HepG2 (cell line): ENCODE results near the gene IFRD1. TPM values are rescaled to one million over a fixed set of nuclear protein-coding genes. Genes with fewer than 3 reads are reported as not detected.

Experiments
- ATAC-seq: fragments of 200-7000 bp; cut with Tn5 transposase; 3 replicates; pipeline ENCODE4 v1.9.1; 2020; ENCODE audit warnings: mild to moderate bottlenecking, moderate library complexity
- BruUV-seq: library from RNA; stranded (reverse); fragments of 400-500 nt; replicated peaks from 2 replicates; lab custom pipeline; 2021; lab: Mats Ljungman, UMichigan
- CTCF ChIA-PET: fragments of 300-600 bp; formaldehyde crosslinking; extraction: SDS; loops from one replicate; lab custom pipeline; 2021; ENCODE audit warnings: low total read pairs, inconsistent platforms, low intra/inter-chr PET ratio; lab: Yijun Ruan, JAX
- POLR2A ChIA-PET: fragments of 350-600 bp; sonication (Branson Sonifier 250); formaldehyde crosslinking; loops from one replicate; lab custom pipeline; 2020; ENCODE audit warnings: antibody characterized with exemption, inconsistent platforms; lab: Yijun Ruan, JAX
- DNase-seq: peaks from one replicate; pipeline ENCODE4 v3.0.0-alpha.2; 2015; ENCODE audit warnings: low spot score
- FAIRE-seq: peaks from 3 replicates; lab custom pipeline; 2011; peaks lifted over from hg19 to GRCh38; lab: Jason Lieb, UNC
- H2AFZ ChIP-seq: one replicate; pipeline ENCODE4 v1.6.1; 2011; ENCODE audit warnings: low read length, inconsistent platforms
- H3K27ac ChIP-seq: fragments of 300-600 bp; 3 replicates; pipeline ENCODE4 v1.8.0; 2011; ENCODE audit warnings: mixed run types, mild to moderate bottlenecking, mixed read lengths, low read length, inconsistent platforms; ENCODE audit not compliant: insufficient read depth; ENCODE audit errors: extremely low read length
- H3K27me3 ChIP-seq, 2 experiments: fragments of 200-600 bp in 1 of 2; 2 replicates in 1 of 2; 3 replicates in 1 of 2; pipeline versions ENCODE4 v1.6.0 to v1.8.0; 2011; ENCODE audit warnings: low read length in 2 of 2, mild to moderate bottlenecking in 2 of 2, moderate library complexity in 2 of 2, inconsistent platforms in 1 of 2; ENCODE audit not compliant: insufficient read depth in 2 of 2, control insufficient read depth in 1 of 2
- H3K36me3 ChIP-seq, 2 experiments: fragments of 200-600 bp in 1 of 2; replicated peaks in 1 of 2; 2 replicates in 1 of 2; 3 replicates in 1 of 2; pipeline versions ENCODE4 v1.5.1 to v1.8.0; 2011; ENCODE audit warnings: low read length in 2 of 2, inconsistent platforms in 1 of 2; ENCODE audit not compliant: insufficient read depth in 2 of 2, control insufficient read depth in 1 of 2
- H3K4me1 ChIP-seq: 2 replicates; pipeline ENCODE4 v1.5.1; 2012; ENCODE audit warnings: low read length, inconsistent platforms; ENCODE audit not compliant: insufficient read depth
- H3K4me2 ChIP-seq: 2 replicates; pipeline ENCODE4 v1.6.0; 2011; ENCODE audit warnings: low read depth, low read length, inconsistent platforms
- H3K4me3 ChIP-seq, 3 experiments: fragments of 200-600 bp in 1 of 3; sonication (generic), shearing (Covaris generic) in 1 of 3; replicated peaks in 1 of 3; 2 replicates each; pipeline ENCODE4 v1.5.1; 2011 to 2016; ENCODE audit warnings: low read length in 3 of 3, inconsistent platforms in 2 of 3, low read depth in 2 of 3, mild to moderate bottlenecking in 2 of 3, control low read depth in 1 of 3, mixed read lengths in 1 of 3; ENCODE audit not compliant: insufficient read depth in 1 of 3
- H3K79me2 ChIP-seq: one replicate; pipeline ENCODE4 v1.6.1; 2011; ENCODE audit warnings: low read length, inconsistent platforms; ENCODE audit not compliant: insufficient read depth
- H3K9ac ChIP-seq: 2 replicates; pipeline ENCODE4 v1.6.0; 2011; ENCODE audit warnings: mild to moderate bottlenecking, low read depth, low read length, inconsistent platforms; ENCODE audit not compliant: insufficient read depth
- H3K9me3 ChIP-seq: 2 replicates; pipeline ENCODE4 v1.5.1; 2012; ENCODE audit warnings: mild to moderate bottlenecking, low read length
- H4K20me1 ChIP-seq: 2 replicates; pipeline ENCODE4 v1.6.0; 2011; ENCODE audit warnings: inconsistent platforms, mild to moderate bottlenecking, low read length, moderate library complexity; ENCODE audit not compliant: insufficient read depth
- BORCS8-MEF2B ChIP-seq: sonication (generic); formaldehyde crosslinking; IDR thresholded peaks from 2 replicates; pipeline ENCODE4 v1.8.0; 2022; ENCODE audit warnings: mild to moderate bottlenecking, missing genetic modification reagents
- ZMYM4 ChIP-seq: sonication (generic); formaldehyde crosslinking; IDR thresholded peaks from 2 replicates; pipeline ENCODE4 v1.8.1; 2023; ENCODE audit warnings: mild to moderate bottlenecking, missing genetic modification reagents
- ZNF263 ChIP-seq: sonication (generic); formaldehyde crosslinking; IDR thresholded peaks from 2 replicates; pipeline ENCODE4 v1.4.0; 2020; ENCODE audit warnings: missing genetic modification reagents
- ZNF556 ChIP-seq: sonication (generic); formaldehyde crosslinking; IDR thresholded peaks from 2 replicates; pipeline ENCODE4 v1.4.0; 2020; ENCODE audit warnings: mild to moderate bottlenecking, missing genetic modification reagents, borderline replicate concordance
- ZNF761 ChIP-seq: sonication (generic); formaldehyde crosslinking; conservative IDR thresholded peaks from 2 replicates; pipeline ENCODE4 v1.4.0; 2020; ENCODE audit warnings: mild to moderate bottlenecking, missing genetic modification reagents
- ZSCAN29 ChIP-seq: sonication (generic); formaldehyde crosslinking; conservative IDR thresholded peaks from 2 replicates; pipeline ENCODE4 v1.4.0; 2020; ENCODE audit warnings: mild to moderate bottlenecking, missing genetic modification reagents
- WGBS: methylation state at CpG from one replicate; pipeline ENCODE4 v1.1.6; 2017; ENCODE audit warnings: low lambda C conversion rate; 5-methylcytosine and 5-hydroxymethylcytosine counted together
- in situ Hi-C: cut with HindIII; loops from 2 replicates; pipeline ENCODE4 v1.10.0; 2017; ENCODE audit warnings: low pct_unique_long_range_greater_than_20kb; ENCODE audit not compliant: extremely low pct_ligation_motif_present
- intact Hi-C: fragments of 100-400 bp; cut with micrococcal nuclease; formaldehyde crosslinking; loops from one replicate; pipeline ENCODE4 v1.10.0; 2022; ENCODE audit not compliant: unreplicated experiment
- polyA plus RNA-seq, 8 experiments: library from polyadenylated mRNA; depleted of rRNA in 3 of 8; stranded (reverse) in 7 of 8; unstranded in 1 of 8; fragments of >200 nt; fragmentation: Illumina TruSeq in 4 of 8; extraction: Trizol in 4 of 8; gene quantifications; 2 replicates each; pipeline versions ENCODE4 v1.2.1 to v1.2.3, GENCODE V29; 2011 to 2016; ENCODE audit warnings: low read depth in 4 of 8, missing spikeins in 1 of 8, mixed read lengths in 1 of 8; ENCODE audit not compliant: insufficient read depth in 1 of 8
- total RNA-seq, 5 experiments: library from RNA; depleted of rRNA; stranded (reverse); fragments of >200 nt; fragmentation: Illumina TruSeq; extraction: Trizol; gene quantifications; 2 replicates each; pipeline ENCODE4 v1.2.3, GENCODE V29; 2016; ENCODE audit warnings: low read depth in 1 of 5
- TF ChIP-seq, protein P1 (sequence below): sonication (generic); formaldehyde crosslinking; IDR thresholded peaks from 2 replicates; pipeline ENCODE4 v1.5.0; 2020; ENCODE audit warnings: mild to moderate bottlenecking, missing genetic modification reagents, borderline replicate concordance
- TF ChIP-seq, protein P2 (sequence below): IDR thresholded peaks from 2 replicates; pipeline ENCODE4 v1.6.1; 2016; ENCODE audit warnings: missing compliant biosample characterization, missing genetic modification reagents, borderline replicate concordance

The IFRD1 gene
- total and polyA plus RNA-seq, 2 of the 13 experiments (the other 11 are each of a cell fraction or from before 2014, with no cell fraction given), result 50.9 to 55.5 TPM

- no peak overlapping the region for H3K9ac ChIP-seq
- no peaks in the 10 kb centered on the region for H3K36me3 ChIP-seq
- no peaks in the 10 kb centered on the region for H4K20me1 ChIP-seq
- DNase-seq (no peak), ATAC-seq (no peak), FAIRE-seq (no peak)
- no peak overlapping the region for H2AFZ ChIP-seq
- POLR2A ChIA-PET, result no interaction called here
- no peak overlapping the region for H3K4me2 ChIP-seq
- in situ Hi-C loops, result no loop called here
- H3K4me3 ChIP-seq, result no peak overlapping the region
- intact Hi-C loops, result loop anchor here (5.0 to 10.0 kb wide), 3 partner anchors 81 to 559 kb away; partner anchors contain the start of genes DOCK4 and ZNF277
- peaks cover 32% of the 10 kb centered on the region for H3K4me1 ChIP-seq
- no peaks in the 10 kb centered on the region for H3K9me3 ChIP-seq
- no TSS peak for BruUV-seq
- H3K27me3 ChIP-seq, result no peaks in the 10 kb centered on the region
- H3K79me2 ChIP-seq, result no peaks in the 10 kb centered on the region
- no peak overlapping the region for H3K27ac ChIP-seq
- 46% methylated on average over 4 of the region's 4 CpGs for WGBS
- TF ChIP-seq ZNF556 (CRISPR knock-in tag), result no peak
- TF ChIP-seq ZSCAN29, result no peak
- TF ChIP-seq BORCS8-MEF2B (CRISPR knock-in tag), result no peak
- TF ChIP-seq, protein P1, sequence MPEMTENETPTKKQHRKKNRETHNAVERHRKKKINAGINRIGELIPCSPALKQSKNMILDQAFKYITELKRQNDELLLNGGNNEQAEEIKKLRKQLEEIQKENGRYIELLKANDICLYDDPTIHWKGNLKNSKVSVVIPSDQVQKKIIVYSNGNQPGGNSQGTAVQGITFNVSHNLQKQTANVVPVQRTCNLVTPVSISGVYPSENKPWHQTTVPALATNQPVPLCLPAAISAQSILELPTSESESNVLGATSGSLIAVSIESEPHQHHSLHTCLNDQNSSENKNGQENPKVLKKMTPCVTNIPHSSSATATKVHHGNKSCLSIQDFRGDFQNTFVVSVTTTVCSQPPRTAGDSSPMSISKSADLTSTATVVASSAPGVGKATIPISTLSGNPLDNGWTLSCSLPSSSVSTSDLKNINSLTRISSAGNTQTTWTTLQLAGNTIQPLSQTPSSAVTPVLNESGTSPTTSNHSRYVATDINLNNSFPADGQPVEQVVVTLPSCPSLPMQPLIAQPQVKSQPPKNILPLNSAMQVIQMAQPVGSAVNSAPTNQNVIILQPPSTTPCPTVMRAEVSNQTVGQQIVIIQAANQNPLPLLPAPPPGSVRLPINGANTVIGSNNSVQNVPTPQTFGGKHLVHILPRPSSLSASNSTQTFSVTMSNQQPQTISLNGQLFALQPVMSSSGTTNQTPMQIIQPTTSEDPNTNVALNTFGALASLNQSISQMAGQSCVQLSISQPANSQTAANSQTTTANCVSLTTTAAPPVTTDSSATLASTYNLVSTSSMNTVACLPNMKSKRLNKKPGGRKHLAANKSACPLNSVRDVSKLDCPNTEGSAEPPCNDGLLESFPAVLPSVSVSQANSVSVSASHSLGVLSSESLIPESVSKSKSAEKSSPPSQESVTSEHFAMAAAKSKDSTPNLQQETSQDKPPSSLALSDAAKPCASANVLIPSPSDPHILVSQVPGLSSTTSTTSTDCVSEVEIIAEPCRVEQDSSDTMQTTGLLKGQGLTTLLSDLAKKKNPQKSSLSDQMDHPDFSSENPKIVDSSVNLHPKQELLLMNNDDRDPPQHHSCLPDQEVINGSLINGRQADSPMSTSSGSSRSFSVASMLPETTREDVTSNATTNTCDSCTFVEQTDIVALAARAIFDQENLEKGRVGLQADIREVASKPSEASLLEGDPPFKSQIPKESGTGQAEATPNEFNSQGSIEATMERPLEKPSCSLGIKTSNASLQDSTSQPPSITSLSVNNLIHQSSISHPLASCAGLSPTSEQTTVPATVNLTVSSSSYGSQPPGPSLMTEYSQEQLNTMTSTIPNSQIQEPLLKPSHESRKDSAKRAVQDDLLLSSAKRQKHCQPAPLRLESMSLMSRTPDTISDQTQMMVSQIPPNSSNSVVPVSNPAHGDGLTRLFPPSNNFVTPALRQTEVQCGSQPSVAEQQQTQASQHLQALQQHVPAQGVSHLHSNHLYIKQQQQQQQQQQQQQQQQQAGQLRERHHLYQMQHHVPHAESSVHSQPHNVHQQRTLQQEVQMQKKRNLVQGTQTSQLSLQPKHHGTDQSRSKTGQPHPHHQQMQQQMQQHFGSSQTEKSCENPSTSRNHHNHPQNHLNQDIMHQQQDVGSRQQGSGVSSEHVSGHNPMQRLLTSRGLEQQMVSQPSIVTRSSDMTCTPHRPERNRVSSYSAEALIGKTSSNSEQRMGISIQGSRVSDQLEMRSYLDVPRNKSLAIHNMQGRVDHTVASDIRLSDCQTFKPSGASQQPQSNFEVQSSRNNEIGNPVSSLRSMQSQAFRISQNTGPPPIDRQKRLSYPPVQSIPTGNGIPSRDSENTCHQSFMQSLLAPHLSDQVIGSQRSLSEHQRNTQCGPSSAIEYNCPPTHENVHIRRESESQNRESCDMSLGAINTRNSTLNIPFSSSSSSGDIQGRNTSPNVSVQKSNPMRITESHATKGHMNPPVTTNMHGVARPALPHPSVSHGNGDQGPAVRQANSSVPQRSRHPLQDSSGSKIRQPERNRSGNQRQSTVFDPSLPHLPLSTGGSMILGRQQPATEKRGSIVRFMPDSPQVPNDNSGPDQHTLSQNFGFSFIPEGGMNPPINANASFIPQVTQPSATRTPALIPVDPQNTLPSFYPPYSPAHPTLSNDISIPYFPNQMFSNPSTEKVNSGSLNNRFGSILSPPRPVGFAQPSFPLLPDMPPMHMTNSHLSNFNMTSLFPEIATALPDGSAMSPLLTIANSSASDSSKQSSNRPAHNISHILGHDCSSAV, result no peak
- TF ChIP-seq ZNF263 (CRISPR knock-in tag), result no peak
- TF ChIP-seq, protein P2, sequence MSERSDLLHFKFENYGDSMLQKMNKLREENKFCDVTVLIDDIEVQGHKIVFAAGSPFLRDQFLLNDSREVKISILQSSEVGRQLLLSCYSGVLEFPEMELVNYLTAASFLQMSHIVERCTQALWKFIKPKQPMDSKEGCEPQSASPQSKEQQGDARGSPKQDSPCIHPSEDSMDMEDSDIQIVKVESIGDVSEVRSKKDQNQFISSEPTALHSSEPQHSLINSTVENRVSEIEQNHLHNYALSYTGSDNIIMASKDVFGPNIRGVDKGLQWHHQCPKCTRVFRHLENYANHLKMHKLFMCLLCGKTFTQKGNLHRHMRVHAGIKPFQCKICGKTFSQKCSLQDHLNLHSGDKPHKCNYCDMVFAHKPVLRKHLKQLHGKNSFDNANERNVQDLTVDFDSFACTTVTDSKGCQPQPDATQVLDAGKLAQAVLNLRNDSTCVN (CRISPR knock-in tag), result no peak
- no peak for TF ChIP-seq ZNF761 (CRISPR knock-in tag)
- TF ChIP-seq ZMYM4 (CRISPR knock-in tag), result no peak
- CTCF ChIA-PET, result interaction anchor here (2.5 kb wide), 1 partner anchor 653 kb away, joined by 16 read pairs; no protein-coding TSS in a partner anchor
Measured at GRCh38 chr7:112416127-112416526, 34.1 kb upstream of the IFRD1 start.
